Measurements from ENCODE around the gene DRC7. TPM values are rescaled to one million over a fixed set of nuclear protein-coding genes. Genes with fewer than 3 reads are reported as not detected.
A peak's percentile ranks its signal among the peaks of the same experiment; 100 is the strongest.
"Not testable (repeated sequence)": the region's sequence is repeated elsewhere in the genome, so short reads cannot be mapped to it uniquely, and the experiment has no call there.

The DRC7 gene
- total RNA-seq, 1 donor from 2014 or later: not detected

GRCh38 chr16:57668263-57668571 is 26.4 kb upstream of the DRC7 start, which contains the start of gene ADGRG3:
TSS of gene ADGRG3 (plus strand) at chr16:57668306. CDS start at chr16:57668348, 42 bp downstream.
- intact Hi-C loops (cut with DNase I): no loop called here
- no peak within 1 kb of the TSS for H3K4me3 ChIP-seq
- no peaks in the 10 kb centered on the region for H3K9me3 ChIP-seq
- H3K27me3 ChIP-seq: no peaks in the 10 kb centered on the region
- H3K36me3 ChIP-seq: no peaks in the 10 kb centered on the region
- H3K27ac ChIP-seq: no peak within 1 kb of the TSS
- DNase-seq (ENCODE audit: extremely low spot score in 2 of 2): no peak
- TF ChIP-seq CTCF (IDR thresholded peaks at IDR 0.05): no peak
- TF ChIP-seq POLR2AphosphoS5 (IDR thresholded peaks at IDR 0.05; ENCODE audit: insufficient read depth in 1 of 2, low read depth in 1 of 2): no peak
- no peak for TF ChIP-seq POLR2A (IDR thresholded peaks at IDR 0.05)
- no peaks in the 10 kb centered on the region for H3K4me1 ChIP-seq

DNA sequence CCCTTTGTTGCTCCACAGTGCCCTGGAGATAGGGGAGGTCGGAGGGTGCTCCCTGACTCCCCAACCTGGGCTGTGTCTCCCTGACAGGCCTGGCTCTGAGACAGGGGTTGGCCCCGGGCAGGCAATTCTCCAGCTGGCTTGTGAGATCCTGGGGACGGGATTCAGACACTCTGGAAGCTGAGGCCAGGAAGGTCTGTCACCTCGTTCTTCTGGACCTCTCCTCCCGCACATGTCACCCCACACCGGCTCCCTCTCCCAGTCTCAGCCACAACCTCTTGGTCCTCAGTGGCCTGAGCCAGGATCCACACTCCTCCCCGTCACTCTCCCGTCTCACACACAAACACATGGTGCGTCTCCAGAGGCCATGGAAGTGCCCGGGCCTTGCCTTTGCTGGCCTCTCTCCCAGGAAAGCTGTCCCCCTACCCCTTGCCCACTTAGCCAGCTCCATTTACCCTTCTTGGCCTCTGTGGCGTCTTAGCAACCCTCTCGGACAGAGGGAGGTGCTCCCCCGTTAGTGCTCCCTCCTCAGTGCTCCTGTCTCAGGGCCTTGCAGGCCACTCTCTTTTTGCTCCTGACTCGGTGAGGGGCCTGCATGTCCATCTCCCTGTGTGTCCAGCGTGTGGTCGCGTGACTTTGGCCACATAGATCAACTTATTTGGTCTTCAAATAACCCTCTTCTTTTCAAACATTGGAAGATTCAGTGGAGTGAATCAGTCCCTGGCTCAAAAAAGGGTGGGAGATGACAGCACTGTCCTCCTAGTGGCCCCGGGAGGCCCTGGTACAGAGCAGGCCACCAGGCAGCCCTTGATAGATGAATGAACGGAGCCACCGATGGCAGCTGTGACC is 25.8 kb upstream of the DRC7 start:
- intact Hi-C loops (cut with DNase I): no loop called here
- no peak overlapping the region for H3K27ac ChIP-seq
- DNase-seq (ENCODE audit: extremely low spot score in 2 of 2): no peak

GRCh38 chr16:57669476-57670162 is 25.0 kb upstream of the DRC7 start:
- H3K27me3 ChIP-seq: no peaks in the 10 kb centered on the region
- H3K9me3 ChIP-seq: no peaks in the 10 kb centered on the region
- TF ChIP-seq POLR2A (IDR thresholded peaks at IDR 0.05): no peak
- TF ChIP-seq POLR2AphosphoS5 (IDR thresholded peaks at IDR 0.05; ENCODE audit: insufficient read depth in 1 of 2, low read depth in 1 of 2): no peak
- TF ChIP-seq CTCF (IDR thresholded peaks at IDR 0.05): no peak
- DNase-seq (ENCODE audit: extremely low spot score in 2 of 2): no peak
- H3K36me3 ChIP-seq: no peaks in the 10 kb centered on the region
- no peak overlapping the region for H3K4me3 ChIP-seq
- no peak overlapping the region for H3K27ac ChIP-seq
- intact Hi-C loops (cut with DNase I): no loop called here
- no peaks in the 10 kb centered on the region for H3K4me1 ChIP-seq

More for the DNA sequence above, 25.8 kb upstream of the DRC7 start:
- no peaks in the 10 kb centered on the region for H3K9me3 ChIP-seq
- no peak overlapping the region for H3K4me3 ChIP-seq
- TF ChIP-seq POLR2AphosphoS5 (IDR thresholded peaks at IDR 0.05; ENCODE audit: insufficient read depth in 1 of 2, low read depth in 1 of 2): no peak
- TF ChIP-seq CTCF (IDR thresholded peaks at IDR 0.05): no peak
- TF ChIP-seq POLR2A (IDR thresholded peaks at IDR 0.05): no peak
- no peaks in the 10 kb centered on the region for H3K36me3 ChIP-seq
- no peaks in the 10 kb centered on the region for H3K4me1 ChIP-seq
- H3K27me3 ChIP-seq: no peaks in the 10 kb centered on the region

- Histone ChIP-seq H3K27ac (no peak overlapping the region), H3K36me3 (no peaks in the 10 kb centered on the region), H3K4me3 (no peak overlapping the region), H3K4me1 (no peaks in the 10 kb centered on the region), H3K27me3 (no peaks in the 10 kb centered on the region), H3K9me3 (no peaks in the 10 kb centered on the region)
- intact Hi-C loops (cut with DNase I): no loop called here
- no peak for TF ChIP-seq POLR2A (IDR thresholded peaks at IDR 0.05)
- no peak for TF ChIP-seq CTCF (IDR thresholded peaks at IDR 0.05)
- no peak for TF ChIP-seq POLR2AphosphoS5 (IDR thresholded peaks at IDR 0.05; ENCODE audit: insufficient read depth in 1 of 2, low read depth in 1 of 2)
- DNase-seq (ENCODE audit: extremely low spot score in 2 of 2): no peak
Measured at GRCh38 chr16:57670196-57670595, 24.4 kb upstream of the DRC7 start.

DNA sequence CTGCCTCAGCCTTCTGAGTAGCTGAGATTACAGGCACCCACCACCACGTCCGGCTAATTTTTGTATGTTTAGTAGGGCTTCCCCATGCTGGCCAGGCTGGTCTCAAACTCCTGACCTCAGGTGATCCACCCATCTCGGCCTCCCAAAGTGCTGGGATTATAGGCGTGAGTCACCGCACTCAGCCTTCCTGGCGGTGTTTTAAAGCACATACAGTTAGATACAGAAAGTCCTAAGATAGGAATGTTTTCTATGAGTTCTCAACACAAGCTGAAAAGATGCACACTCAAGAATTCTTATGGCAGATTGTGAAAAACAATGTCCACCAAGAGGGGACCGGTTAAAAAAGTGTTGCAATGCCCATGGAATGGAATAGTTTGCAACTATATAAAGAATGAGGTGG is 23.2 kb upstream of the DRC7 start:
- H3K9me3 ChIP-seq; H3K4me1 ChIP-seq; H3K36me3 ChIP-seq; H3K27ac ChIP-seq; H3K27me3 ChIP-seq; DNase-seq (ENCODE audit: extremely low spot score in 2 of 2); H3K4me3 ChIP-seq; intact Hi-C loops (cut with DNase I): not testable (repeated sequence)
- TF ChIP-seq POLR2AphosphoS5 (IDR thresholded peaks at IDR 0.05; ENCODE audit: insufficient read depth in 1 of 2, low read depth in 1 of 2): peak in 1 of 2 donors; percentile 17
